ENCODE results near the gene FAM107B. TPM values are rescaled to one million over a fixed set of nuclear protein-coding genes. Genes with fewer than 3 reads are reported as not detected.

FAM107B gene
- polyA plus RNA-seq, 3 donors from 2014 or later: 240 to 338 (median 268) TPM

DNA sequence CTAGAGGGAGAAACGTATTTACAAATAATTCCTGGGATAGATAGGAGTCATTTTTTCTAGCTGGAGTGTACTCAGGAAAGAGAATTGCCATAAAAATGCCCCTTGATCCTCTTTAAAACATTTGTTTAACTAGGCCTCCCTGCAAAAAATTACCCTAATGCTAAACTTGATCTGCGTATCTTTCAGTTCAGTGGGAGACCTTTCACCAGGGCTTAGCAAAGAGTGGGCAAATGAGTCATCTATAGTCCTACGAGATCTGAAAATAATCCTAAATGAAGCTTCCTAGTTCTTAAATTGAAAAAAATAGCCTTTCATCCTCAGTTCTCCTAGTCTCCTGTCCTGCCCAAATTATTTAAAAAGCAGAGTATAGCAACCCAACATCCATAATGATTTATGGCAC lies 245.3 kb downstream of the FAM107B start:
- peaks cover 0 to 2% (median 0%) of the 10 kb centered on the region in 6 donors for H3K9me3 Mint-ChIP-seq
- H3K27me3 Mint-ChIP-seq (ENCODE audit: low read depth in 3 of 3): peaks cover 0 to 2% (median 1%) of the 10 kb centered on the region in 3 donors
- peaks cover 84 to 95% of the 10 kb centered on the region in 2 donors for H3K4me1 Mint-ChIP-seq
- peak overlapping the region in 5 of 6 donors; percentile 1 to 55 (median 29) for H3K27ac Mint-ChIP-seq
- peaks cover 5 to 47% (median 11%) of the 10 kb centered on the region in 3 donors for H3K36me3 Mint-ChIP-seq
- no peak overlapping the region for H3K4me3 Mint-ChIP-seq
- no peak for DNase-seq

DNA sequence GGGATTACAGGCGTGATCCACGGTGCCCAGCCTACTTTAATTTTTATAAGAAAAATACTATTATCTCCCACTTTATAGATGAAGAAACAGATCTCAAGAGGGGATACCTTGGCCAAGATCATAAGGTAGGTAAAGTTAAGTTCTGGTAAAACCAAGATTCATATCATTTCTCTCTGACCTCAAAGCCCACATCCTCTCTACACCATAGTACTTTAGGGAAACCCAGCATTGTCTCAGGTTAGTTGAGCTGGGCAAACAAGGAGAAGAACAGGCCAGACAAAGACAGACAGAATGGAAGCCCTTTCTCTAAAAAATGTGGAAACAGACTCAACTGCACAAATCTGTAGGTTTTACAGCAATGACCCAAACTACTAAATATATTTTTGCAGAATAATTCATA lies 246.2 kb downstream of the FAM107B start:
- Mint-ChIP-seq H3K27ac (peak overlapping the region in 4 of 6 donors; percentile 1 to 62 (median 53)), H3K27me3 (ENCODE audit: low read depth in 3 of 3) (peaks cover 0 to 2% (median 0%) of the 10 kb centered on the region in 3 donors), H3K4me3 (peak overlapping the region in 4 of 5 donors; percentile 4 to 51 (median 38)), H3K4me1 (peaks cover 85 to 95% of the 10 kb centered on the region in 2 donors), H3K36me3 (peaks cover 4 to 38% (median 11%) of the 10 kb centered on the region in 3 donors), H3K9me3 (peaks cover 0 to 2% (median 0%) of the 10 kb centered on the region in 6 donors)
- DNase-seq: peak in 1 of 3 donors; percentile 14

DNA sequence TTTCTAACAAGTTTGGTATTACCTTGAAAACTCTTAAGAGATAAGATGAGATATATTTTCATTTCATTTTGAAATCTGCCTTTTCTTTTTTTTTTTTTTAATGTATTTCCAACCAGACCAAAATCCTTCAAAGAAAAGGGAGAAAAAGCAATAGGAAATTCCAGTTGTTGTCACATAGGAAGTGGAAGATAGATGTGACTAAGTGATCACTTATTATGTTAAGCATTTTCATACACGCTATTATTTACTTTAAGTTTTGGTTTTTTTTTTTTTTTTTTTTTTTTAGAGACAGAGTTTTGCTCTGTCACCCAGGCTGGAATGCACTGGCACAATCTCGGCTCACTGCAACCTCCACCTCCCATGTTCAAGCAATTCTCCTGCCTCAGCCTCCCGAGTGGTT lies 246.8 kb downstream of the FAM107B start:
- Mint-ChIP-seq H3K4me1 (peaks cover 85 to 95% of the 10 kb centered on the region in 2 donors), H3K4me3 (peak overlapping the region in 1 of 5 donors; percentile 6), H3K36me3 (peaks cover 4 to 42% (median 16%) of the 10 kb centered on the region in 3 donors), H3K27ac (peak overlapping the region in 2 of 6 donors; percentile 38 to 62), H3K27me3 (ENCODE audit: low read depth in 3 of 3) (peaks cover 0 to 2% (median 0%) of the 10 kb centered on the region in 3 donors), H3K9me3 (peaks cover 0 to 2% (median 0%) of the 10 kb centered on the region in 6 donors)
- DNase-seq: no peak

DNA sequence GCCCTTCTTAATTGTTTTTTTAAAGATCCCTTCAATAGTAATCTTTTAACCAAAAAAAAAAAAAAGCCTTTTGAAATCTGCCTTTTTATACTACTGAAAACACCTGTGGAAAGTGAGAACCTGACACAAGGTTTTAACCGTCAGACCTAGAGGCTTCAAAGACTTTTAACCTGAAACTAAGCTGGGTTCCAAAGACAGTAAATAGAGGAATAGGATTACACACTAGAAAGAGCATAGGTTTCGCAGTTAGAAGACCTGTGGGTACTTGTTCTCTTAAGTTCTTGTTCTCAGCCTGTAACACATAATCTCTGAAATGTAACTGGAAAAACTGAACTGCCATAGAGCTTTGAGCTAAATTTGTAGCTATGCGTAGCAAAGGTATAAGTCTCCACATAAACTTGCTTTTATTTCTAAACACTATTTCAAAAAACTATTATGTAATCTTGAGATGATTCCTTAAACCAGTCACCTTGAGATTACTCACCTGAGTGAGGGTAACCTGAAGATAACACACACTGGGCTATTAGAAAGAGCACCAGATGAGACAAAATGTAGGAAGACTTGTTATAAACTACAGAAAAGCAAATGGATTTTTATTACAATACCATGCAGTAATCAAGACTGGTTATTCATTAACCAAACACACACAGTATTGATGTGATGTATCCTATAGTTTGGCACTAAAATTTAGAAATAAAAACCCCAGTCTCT lies 247.4 kb downstream of the FAM107B start:
- Mint-ChIP-seq H3K4me3 (no peak overlapping the region), H3K4me1 (peaks cover 83 to 92% of the 10 kb centered on the region in 2 donors)

DNA sequence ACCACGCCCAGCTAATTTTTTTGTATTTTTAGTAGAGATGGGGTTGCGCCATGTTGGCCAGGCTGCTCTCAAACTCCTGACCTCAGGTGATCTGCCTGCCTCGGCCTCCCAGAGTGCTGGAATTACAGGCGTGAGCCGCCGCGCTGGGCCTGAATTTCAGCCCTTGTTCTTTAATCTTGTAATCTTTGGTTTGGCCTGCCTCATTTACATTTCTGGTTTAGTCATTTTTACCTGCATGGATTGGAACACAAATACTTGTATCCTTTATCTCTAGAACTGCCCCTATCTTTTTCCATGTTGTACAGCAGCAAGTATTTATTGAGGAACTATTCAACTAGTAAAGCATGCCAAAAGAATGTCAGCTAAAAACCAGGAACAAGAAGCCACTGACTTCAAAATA lies 248.4 kb downstream of the FAM107B start:
- Mint-ChIP-seq H3K27ac (peak overlapping the region in 5 of 6 donors; percentile 6 to 54 (median 38)), H3K9me3 (peaks cover 0 to 2% (median 0%) of the 10 kb centered on the region in 6 donors), H3K4me1 (peaks cover 80 to 89% of the 10 kb centered on the region in 2 donors), H3K36me3 (peaks cover 8 to 40% (median 22%) of the 10 kb centered on the region in 3 donors), H3K4me3 (no peak overlapping the region), H3K27me3 (ENCODE audit: low read depth in 3 of 3) (peaks cover 0 to 2% (median 0%) of the 10 kb centered on the region in 3 donors)
- no peak for DNase-seq

More for the DNA sequence above, 247.4 kb downstream of the FAM107B start:
- Mint-ChIP-seq H3K27me3 (ENCODE audit: low read depth in 3 of 3) (peaks cover 0 to 2% (median 0%) of the 10 kb centered on the region in 3 donors), H3K9me3 (peaks cover 0 to 2% (median 0%) of the 10 kb centered on the region in 6 donors), H3K36me3 (peaks cover 4 to 38% (median 16%) of the 10 kb centered on the region in 3 donors), H3K27ac (peak overlapping the region in 5 of 6 donors; percentile 24 to 78 (median 58))
- DNase-seq: no peak

DNA sequence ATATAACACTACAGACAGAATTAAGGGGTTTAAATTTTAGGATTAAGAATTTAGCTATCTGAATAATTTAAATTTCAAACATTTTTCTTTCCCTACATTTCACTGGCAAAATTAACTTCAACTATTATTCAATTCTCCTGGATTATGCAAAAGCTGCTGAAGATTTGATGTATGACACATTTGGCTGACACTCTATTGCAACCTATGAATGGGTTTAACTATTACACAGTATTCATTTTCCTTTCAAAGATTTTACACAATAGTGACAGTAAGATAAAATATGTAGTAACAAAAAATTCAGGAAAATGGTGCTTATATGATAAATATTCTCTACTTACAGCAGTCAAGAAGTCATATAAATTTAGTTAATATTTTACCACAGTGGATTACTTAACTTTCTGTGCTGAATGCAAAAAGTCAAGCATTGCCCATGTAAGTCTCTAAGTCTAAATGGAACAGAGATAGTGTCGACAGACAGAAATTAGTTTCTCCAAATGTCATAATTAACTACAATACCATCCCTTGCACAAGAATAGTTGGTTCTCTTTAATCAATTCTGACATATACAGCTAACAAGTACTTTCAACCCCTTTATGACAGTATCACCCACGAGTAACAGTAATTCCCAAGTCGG lies 249.9 kb downstream of the FAM107B start:
- Mint-ChIP-seq H3K36me3 (peaks cover 11 to 40% (median 30%) of the 10 kb centered on the region in 3 donors), H3K4me1 (peaks cover 67 to 74% of the 10 kb centered on the region in 2 donors), H3K27me3 (ENCODE audit: low read depth in 3 of 3) (peaks cover 0 to 2% (median 0%) of the 10 kb centered on the region in 3 donors), H3K4me3 (peak overlapping the region in 3 of 5 donors; percentile 1 to 47 (median 36)), H3K27ac (peak overlapping the region; percentile 9 to 73 (median 40)), H3K9me3 (no peaks in the 10 kb centered on the region)
- DNase-seq: no peak

DNA sequence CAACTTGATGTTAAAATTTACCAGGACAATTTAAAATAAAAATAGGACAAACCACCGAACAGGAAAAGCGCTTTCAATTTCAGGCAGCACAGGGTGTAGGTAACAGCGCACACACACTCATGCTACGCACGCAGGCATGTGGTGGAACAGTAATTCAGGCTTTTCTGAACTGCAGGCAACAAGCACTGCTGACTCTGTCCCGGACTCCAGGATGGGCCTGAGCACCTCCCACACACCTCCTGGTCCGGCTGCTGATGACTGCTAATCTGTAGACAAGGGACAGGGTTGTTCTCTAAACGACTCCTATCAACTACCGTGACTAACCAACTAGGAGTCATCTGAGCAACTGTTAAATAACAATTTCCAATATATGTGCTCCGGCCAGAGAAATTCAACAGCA lies 251.4 kb downstream of the FAM107B start:
- H3K27ac Mint-ChIP-seq: peak overlapping the region; percentile 42 to 90 (median 78)
- DNase-seq: no peak
- H3K4me1 Mint-ChIP-seq: peaks cover 55 to 59% of the 10 kb centered on the region in 2 donors
- H3K9me3 Mint-ChIP-seq: no peaks in the 10 kb centered on the region
- peaks cover 0 to 2% (median 0%) of the 10 kb centered on the region in 3 donors for H3K27me3 Mint-ChIP-seq (ENCODE audit: low read depth in 3 of 3)
- peak overlapping the region; percentile 15 to 47 (median 18) for H3K4me3 Mint-ChIP-seq
- peaks cover 11 to 36% (median 29%) of the 10 kb centered on the region in 3 donors for H3K36me3 Mint-ChIP-seq

DNA sequence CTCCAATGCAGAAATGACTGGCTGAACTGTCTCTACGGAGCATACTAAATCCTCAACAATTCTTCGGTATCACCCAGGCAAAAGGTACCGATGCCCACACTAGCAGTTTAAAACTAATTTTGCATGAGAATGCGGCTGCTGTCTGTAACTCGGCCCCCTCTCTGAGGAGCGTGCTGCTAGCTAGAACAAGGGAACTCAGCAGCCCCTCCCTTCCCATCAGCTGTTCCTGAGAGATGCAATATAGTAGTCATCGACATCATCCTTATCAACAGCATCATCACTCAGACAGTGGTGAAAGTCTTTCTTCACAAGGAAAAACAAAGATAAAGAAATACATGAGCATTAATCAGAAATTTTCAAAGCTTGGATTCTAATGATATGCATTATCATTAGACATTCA lies 254.9 kb downstream of the FAM107B start:
- Mint-ChIP-seq H3K27me3 (ENCODE audit: low read depth in 3 of 3) (no peaks in the 10 kb centered on the region), H3K9me3 (no peaks in the 10 kb centered on the region), H3K4me1 (peaks cover 31 to 33% of the 10 kb centered on the region in 2 donors), H3K27ac (peak overlapping the region in 2 of 6 donors; percentile 5 to 77), H3K4me3 (no peak overlapping the region), H3K36me3 (peaks cover 11 to 38% (median 27%) of the 10 kb centered on the region in 3 donors)
- no peak for DNase-seq

DNA sequence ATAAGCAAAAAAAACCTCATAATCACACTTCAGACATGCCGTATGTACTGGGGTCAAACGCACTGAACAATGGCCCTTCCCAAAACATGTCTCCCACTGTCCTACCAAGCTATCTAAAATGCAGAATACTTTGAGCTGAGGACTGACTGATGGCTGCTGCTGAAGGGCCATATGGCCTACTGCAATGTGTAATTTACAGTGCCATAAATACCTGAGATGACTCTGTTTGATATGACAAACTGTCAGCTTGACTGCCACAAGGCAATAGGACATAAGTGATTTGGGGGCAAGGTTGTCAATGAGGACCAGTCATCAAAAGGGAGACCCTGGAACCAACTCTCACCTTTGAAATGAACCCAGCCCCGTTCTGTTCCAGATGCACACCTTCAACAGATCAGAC lies 256.5 kb downstream of the FAM107B start:
- Mint-ChIP-seq H3K4me3 (no peak overlapping the region), H3K9me3 (no peaks in the 10 kb centered on the region), H3K36me3 (peaks cover 11 to 37% (median 24%) of the 10 kb centered on the region in 3 donors), H3K4me1 (peaks cover 15 to 18% of the 10 kb centered on the region in 2 donors), H3K27ac (peak overlapping the region in 1 of 6 donors; percentile 44), H3K27me3 (ENCODE audit: low read depth in 3 of 3) (no peaks in the 10 kb centered on the region)
- no peak for DNase-seq

DNA sequence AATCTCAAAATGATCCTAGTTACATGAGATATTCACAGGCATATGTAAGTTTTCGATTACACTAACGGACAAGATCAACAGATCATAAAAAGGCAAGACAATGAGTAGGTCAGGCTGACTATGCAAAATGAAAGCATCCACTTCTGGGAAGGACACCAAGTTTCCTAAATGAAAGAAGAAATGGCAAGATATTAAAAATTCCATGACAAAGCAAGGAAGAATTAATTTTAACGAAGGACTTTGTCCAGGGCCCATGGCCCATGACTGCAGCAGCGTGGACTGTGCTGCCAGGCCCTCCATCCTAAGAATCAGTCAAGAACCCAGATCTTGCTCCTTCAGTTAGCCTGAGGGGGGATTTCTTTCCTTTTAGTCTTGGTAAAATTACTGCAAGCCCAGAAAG lies 261.6 kb downstream of the FAM107B start:
- no peaks in the 10 kb centered on the region for H3K9me3 Mint-ChIP-seq
- H3K4me1 Mint-ChIP-seq: peaks cover 0 to 10% of the 10 kb centered on the region in 2 donors
- peaks cover 3 to 41% (median 7%) of the 10 kb centered on the region in 3 donors for H3K36me3 Mint-ChIP-seq
- peak overlapping the region in 2 of 6 donors; percentile 46 to 63 for H3K27ac Mint-ChIP-seq
- H3K27me3 Mint-ChIP-seq (ENCODE audit: low read depth in 3 of 3): no peaks in the 10 kb centered on the region
- no peak for DNase-seq
- H3K4me3 Mint-ChIP-seq: no peak overlapping the region

DNA sequence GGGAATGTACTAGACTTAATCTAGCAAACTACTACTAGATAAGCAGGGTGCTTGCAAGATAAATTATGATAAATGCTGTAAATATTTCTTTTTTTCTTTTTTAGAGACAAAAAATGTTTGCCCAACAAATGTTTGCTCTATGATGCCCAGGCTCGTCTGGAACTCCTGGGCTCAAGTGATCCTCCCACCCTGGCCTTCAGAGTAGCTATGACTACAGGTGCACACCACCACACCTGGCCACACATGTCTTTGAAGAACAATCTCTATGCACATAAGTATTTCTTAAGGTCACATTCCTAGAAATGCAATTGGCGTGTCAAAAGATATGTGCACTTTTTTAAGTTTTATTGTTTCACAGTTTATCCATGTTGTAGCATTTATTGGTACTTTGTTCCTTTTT lies 264.4 kb downstream of the FAM107B start:
- Mint-ChIP-seq H3K36me3 (peaks cover 0 to 33% (median 9%) of the 10 kb centered on the region in 3 donors), H3K27me3 (ENCODE audit: low read depth in 3 of 3) (no peaks in the 10 kb centered on the region), H3K9me3 (no peaks in the 10 kb centered on the region), H3K4me1 (peaks cover 14 to 24% of the 10 kb centered on the region in 2 donors), H3K4me3 (no peak overlapping the region), H3K27ac (no peak overlapping the region)
- DNase-seq: no peak

DNA sequence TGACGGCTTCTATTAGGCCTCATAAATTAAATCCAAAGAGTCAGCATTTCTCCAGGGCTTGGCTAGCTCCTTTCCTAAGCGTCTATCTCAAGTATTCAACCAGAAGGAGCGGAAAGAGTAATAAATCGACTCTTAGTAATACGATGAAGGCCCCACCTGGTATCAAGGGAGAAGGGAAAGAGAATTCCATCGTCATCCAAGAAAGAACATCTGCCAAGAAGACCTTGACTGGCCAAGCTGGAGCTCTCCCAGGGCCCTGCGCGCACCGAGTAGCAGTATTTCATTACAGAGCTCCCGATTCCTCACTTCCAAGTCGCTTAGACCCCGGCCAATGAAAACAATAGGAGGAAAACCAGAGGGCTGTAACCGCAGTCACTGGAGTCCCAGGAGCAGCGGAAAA lies 266.0 kb downstream of the FAM107B start:
- no peak overlapping the region for H3K27ac Mint-ChIP-seq
- H3K36me3 Mint-ChIP-seq: peaks cover 0 to 33% (median 9%) of the 10 kb centered on the region in 3 donors
- DNase-seq: no peak
- peaks cover 14 to 24% of the 10 kb centered on the region in 2 donors for H3K4me1 Mint-ChIP-seq
- H3K4me3 Mint-ChIP-seq: no peak overlapping the region
- no peaks in the 10 kb centered on the region for H3K9me3 Mint-ChIP-seq
- H3K27me3 Mint-ChIP-seq (ENCODE audit: low read depth in 3 of 3): no peaks in the 10 kb centered on the region

DNA sequence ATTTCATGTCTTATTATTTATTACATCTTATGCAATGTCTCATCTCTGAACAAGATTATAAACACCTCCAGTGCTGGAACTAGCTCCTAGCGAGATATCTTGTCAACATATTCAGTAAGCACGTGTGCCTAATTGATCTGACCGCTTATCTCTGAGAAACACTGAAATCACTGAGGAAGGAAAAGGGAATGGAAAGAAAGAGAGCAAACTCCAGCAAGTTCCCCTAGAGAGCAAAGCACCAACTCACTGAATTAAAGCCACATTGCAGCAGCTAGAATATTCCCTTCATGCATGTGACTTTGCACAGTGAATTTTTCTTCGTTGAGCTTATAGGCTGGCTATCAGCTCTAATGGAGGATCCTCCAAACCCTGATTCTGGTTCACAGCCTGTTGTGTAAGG lies 266.9 kb downstream of the FAM107B start:
- H3K4me1 Mint-ChIP-seq: peaks cover 14 to 19% of the 10 kb centered on the region in 2 donors
- no peaks in the 10 kb centered on the region for H3K27me3 Mint-ChIP-seq (ENCODE audit: low read depth in 3 of 3)
- no peaks in the 10 kb centered on the region for H3K9me3 Mint-ChIP-seq
- no peak overlapping the region for H3K4me3 Mint-ChIP-seq
- peaks cover 0 to 31% (median 9%) of the 10 kb centered on the region in 3 donors for H3K36me3 Mint-ChIP-seq
- no peak for DNase-seq
- H3K27ac Mint-ChIP-seq: peak overlapping the region in 5 of 6 donors; percentile 3 to 67 (median 48)

Data from immature natural killer cell (primary cell).